ENCODE results near the gene SLITRK5.
A peak's percentile ranks its signal among the peaks of the same experiment; 100 is the strongest.

Gene SLITRK5

GRCh38 chr13:87671031-87671752 lies at the start of gene SLITRK5:
TSS of gene SLITRK5 (plus strand) at chr13:87671371. CDS start at chr13:87675389, 4,018 bp downstream.
- DNase-seq (ENCODE audit: low read depth, low spot score), result peak; percentile 39

- DNase-seq (ENCODE audit: low read depth, low spot score), result no peak
Measured at GRCh38 chr13:87622971-87623370, 48.2 kb upstream of the SLITRK5 start.

- DNase-seq (ENCODE audit: low read depth, low spot score), result no peak
Measured at GRCh38 chr13:87656306-87656705, 14.9 kb upstream of the SLITRK5 start.

GRCh38 chr13:87661471-87661870 lies 9.7 kb upstream of the SLITRK5 start:
- peak; percentile 24 for DNase-seq (ENCODE audit: low read depth, low spot score)

GRCh38 chr13:87666831-87667230 lies 4.3 kb upstream of the SLITRK5 start:
- no peak for DNase-seq (ENCODE audit: low read depth, low spot score)

GRCh38 chr13:87667686-87668085 lies 3.5 kb upstream of the SLITRK5 start:
- DNase-seq (ENCODE audit: low read depth, low spot score), result no peak

GRCh38 chr13:87669379-87669978 lies 1.7 kb upstream of the SLITRK5 start:
- no peak for DNase-seq (ENCODE audit: low read depth, low spot score)

- DNase-seq (ENCODE audit: low read depth, low spot score), result no peak
Measured at GRCh38 chr13:87671753-87672605, 808 bp downstream of the SLITRK5 start.

GRCh38 chr13:87674247-87674738 lies 3.1 kb downstream of the SLITRK5 start:
- no peak for DNase-seq (ENCODE audit: low read depth, low spot score)

- no peak for DNase-seq (ENCODE audit: low read depth, low spot score)
Measured at GRCh38 chr13:87675851-87676250, 4.7 kb downstream of the SLITRK5 start.

GRCh38 chr13:87676254-87677042 lies 5.3 kb downstream of the SLITRK5 start:
- DNase-seq (ENCODE audit: low read depth, low spot score), result no peak

- no peak for DNase-seq (ENCODE audit: low read depth, low spot score)
Measured at GRCh38 chr13:87677043-87677495, 5.9 kb downstream of the SLITRK5 start.

GRCh38 chr13:87677496-87678371 lies 6.6 kb downstream of the SLITRK5 start:
- no peak for DNase-seq (ENCODE audit: low read depth, low spot score)

- no peak for DNase-seq (ENCODE audit: low read depth, low spot score)
Measured at GRCh38 chr13:87678372-87678752, 7.2 kb downstream of the SLITRK5 start.

GRCh38 chr13:87680298-87680697 lies 9.1 kb downstream of the SLITRK5 start:
- no peak for DNase-seq (ENCODE audit: low read depth, low spot score)

- no peak for DNase-seq (ENCODE audit: low read depth, low spot score)
Measured at GRCh38 chr13:87684850-87685742, 13.9 kb downstream of the SLITRK5 start.

GRCh38 chr13:87696458-87696857 lies 25.3 kb downstream of the SLITRK5 start:
- DNase-seq (ENCODE audit: low read depth, low spot score), result no peak

GRCh38 chr13:87698268-87698667 lies 27.1 kb downstream of the SLITRK5 start:
- no peak for DNase-seq (ENCODE audit: low read depth, low spot score)

- DNase-seq (ENCODE audit: low read depth, low spot score), result no peak
Measured at GRCh38 chr13:87709947-87710346, 38.8 kb downstream of the SLITRK5 start.

Data from brain pericyte (primary cell).